IPS-18a (cell line): Measurements from ENCODE around the gene XPO4.

Experiments
- H3K27ac ChIP-seq: one replicate; pipeline ENCODE4 v1.5.1; 2013; ENCODE audit warnings: low read length
- H3K27me3 ChIP-seq: one replicate; pipeline ENCODE4 v1.6.1; 2013; ENCODE audit warnings: mild to moderate bottlenecking, low read length; ENCODE audit not compliant: control insufficient read depth, insufficient read depth
- H3K36me3 ChIP-seq: one replicate; pipeline ENCODE4 v1.6.1; 2013; ENCODE audit warnings: low read depth, low read length; ENCODE audit not compliant: control insufficient read depth
- H3K4me1 ChIP-seq: one replicate; pipeline ENCODE4 v1.6.1; 2013; ENCODE audit warnings: low read depth, low read length; ENCODE audit not compliant: control insufficient read depth
- H3K4me3 ChIP-seq: one replicate; pipeline ENCODE4 v1.5.1; 2013; ENCODE audit warnings: low read length
- H3K9ac ChIP-seq: one replicate; pipeline ENCODE4 v1.6.1; 2013; ENCODE audit warnings: mild to moderate bottlenecking, low read length, moderate library complexity
- H3K9me3 ChIP-seq: one replicate; pipeline ENCODE4 v1.6.1; 2013; ENCODE audit warnings: low read depth, low read length; ENCODE audit not compliant: control insufficient read depth

Gene XPO4

DNA sequence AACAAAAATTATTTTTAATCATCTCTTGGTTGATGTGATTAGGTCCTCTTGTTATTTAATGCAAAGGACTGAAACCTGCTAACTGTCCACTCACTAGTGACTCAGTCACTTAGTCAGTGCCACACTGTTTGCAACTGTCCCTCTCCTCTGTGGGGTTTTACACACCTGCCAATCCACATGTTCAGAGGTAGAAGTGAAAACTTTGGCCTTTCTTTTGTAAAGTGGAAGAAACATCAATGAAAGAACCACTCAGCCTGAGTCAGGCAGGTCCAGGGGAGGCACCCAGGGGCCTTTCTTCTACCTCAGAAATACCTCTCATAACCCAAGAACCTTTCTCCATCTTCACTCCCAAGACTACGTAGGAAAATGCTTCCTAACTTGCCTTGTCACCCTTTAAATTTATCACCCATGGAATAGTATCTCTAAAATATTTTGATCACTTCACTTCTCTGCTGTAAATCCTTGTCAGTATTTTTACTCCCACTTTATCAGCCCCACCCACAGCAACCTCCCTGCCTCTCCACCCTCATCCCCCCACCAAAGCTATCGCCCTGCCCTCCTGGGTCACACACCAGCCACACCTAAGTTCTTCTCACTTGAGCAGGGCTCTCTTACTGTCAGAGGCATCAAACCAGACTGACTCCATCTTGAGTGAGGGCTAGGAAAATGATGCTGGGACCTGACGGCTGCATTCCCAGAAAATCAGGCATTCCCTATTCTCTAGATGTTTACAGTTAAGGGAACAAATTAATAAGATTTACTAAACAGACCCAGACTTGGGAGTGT lies 99.2 kb downstream of the XPO4 start:
- Histone ChIP-seq H3K4me3 (no peak overlapping the region), H3K27me3 (no peaks in the 10 kb centered on the region), H3K9ac (no peak overlapping the region), H3K36me3 (peaks cover 37% of the 10 kb centered on the region), H3K27ac (no peak overlapping the region), H3K9me3 (no peaks in the 10 kb centered on the region), H3K4me1 (no peaks in the 10 kb centered on the region)

DNA sequence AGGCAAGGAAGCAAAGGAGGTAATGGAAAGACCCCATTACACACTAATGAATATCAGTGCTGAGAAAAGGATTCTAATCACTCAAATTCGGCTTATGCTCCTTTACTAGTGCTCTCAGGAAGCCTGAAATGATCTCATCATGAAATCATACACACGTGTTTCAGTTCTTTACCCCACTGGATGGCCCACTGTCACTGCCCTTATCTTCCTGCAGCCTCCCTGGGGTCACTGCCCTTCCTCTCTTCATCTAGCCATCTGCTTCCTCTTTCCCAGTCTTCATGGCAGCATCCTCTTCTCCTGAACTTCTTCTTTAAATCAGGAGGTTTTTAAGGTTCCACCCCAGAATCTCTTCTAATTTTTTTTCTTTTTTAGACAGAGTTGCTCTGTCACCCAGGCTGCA lies 100.8 kb downstream of the XPO4 start:
- Histone ChIP-seq H3K36me3 (peaks cover 28% of the 10 kb centered on the region), H3K4me1 (no peaks in the 10 kb centered on the region), H3K9ac (no peak overlapping the region), H3K4me3 (no peak overlapping the region), H3K9me3 (no peaks in the 10 kb centered on the region), H3K27me3 (no peaks in the 10 kb centered on the region), H3K27ac (no peak overlapping the region)

DNA sequence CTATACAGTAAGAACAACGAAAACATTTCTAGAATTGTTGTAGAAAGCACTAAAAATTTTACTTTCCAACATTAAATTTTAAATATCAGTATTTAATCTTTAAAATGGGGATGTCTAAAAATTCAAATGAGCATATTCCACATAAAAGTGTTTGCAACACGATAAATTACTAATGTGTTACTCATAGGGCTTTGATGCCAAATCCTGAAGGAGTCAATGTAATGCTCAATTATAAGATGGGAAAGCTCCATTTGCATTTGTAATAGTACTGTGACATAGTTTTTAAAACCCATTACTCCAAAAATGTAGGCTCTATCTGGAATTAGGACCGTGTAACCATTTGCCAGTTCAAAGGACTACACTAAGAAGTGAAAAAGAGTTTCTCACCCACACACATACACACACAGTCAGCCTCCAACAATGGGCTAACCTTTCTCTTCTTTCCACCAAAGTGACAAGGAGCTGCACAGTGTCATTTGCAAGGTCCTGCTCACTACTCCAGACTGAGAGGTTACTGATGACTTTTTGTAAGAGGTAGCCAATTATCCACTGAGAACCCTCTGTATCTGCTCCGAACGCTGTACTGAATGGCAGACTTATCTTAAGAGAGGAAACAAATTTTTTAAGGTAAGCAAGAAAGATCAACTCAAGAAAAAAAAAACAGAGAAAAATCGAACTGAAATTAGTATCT lies 102.7 kb downstream of the XPO4 start:
- no peak overlapping the region for H3K4me3 ChIP-seq
- no peak overlapping the region for H3K27ac ChIP-seq
- no peaks in the 10 kb centered on the region for H3K9me3 ChIP-seq
- H3K36me3 ChIP-seq = peaks cover 35% of the 10 kb centered on the region
- H3K4me1 ChIP-seq = no peaks in the 10 kb centered on the region
- no peak overlapping the region for H3K9ac ChIP-seq
- no peaks in the 10 kb centered on the region for H3K27me3 ChIP-seq

DNA sequence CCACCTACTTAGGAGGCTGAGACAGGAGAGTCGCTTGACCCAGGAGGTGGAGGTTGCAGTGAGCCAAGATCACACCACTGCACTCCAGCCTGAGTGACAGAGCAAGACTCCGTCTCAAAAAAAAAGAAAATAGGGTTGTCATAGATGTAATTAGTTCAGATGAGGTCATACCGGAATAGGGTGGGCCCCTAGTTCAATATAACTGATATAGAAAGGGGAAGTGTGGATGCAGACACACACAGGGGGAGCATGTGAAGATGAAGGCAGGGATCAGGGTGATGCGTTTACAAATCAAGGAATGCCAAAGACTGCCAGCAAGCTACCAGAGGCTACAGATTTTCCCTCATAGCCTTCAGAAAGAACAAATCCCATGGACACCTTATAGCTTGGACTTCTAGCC lies 104.5 kb downstream of the XPO4 start:
- Histone ChIP-seq H3K9me3 (no peaks in the 10 kb centered on the region), H3K4me3 (no peak overlapping the region), H3K27me3 (no peaks in the 10 kb centered on the region), H3K9ac (no peak overlapping the region), H3K27ac (no peak overlapping the region), H3K4me1 (no peaks in the 10 kb centered on the region), H3K36me3 (peaks cover 52% of the 10 kb centered on the region)

DNA sequence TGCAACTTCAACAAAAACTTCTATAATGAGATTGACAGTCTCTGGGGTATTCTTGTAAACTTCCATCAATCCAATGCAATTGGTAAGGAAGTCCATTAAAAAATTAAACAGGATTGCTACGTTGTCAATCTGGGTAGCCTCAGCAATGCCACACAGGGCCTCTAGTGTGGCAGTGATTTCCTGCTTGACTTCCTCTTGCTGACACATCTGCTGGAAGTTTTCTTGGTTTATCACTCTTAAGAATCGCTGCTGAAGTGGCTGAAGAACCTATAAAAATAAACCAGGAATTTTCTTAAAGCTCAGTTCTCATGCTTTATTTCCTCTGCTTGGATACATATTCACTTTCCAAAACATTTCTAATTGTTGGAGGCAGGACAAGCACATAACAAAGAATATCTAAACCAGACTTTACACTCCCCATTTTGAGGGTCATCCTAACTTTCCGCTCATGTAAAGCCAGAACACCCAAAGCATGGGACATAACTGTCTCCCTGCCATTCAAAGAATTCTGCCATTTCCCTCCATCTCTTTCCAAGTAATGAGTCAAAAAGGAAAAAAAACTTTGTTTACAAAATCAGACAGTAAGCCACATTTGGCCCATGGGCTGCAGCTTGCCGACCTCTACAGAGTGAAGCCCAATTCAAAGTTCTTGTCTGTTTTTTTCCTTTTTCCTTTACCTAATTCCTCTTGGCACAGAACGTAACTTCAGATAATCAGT lies 105.6 kb downstream of the XPO4 start:
- Histone ChIP-seq H3K36me3 (peaks cover 49% of the 10 kb centered on the region), H3K4me3 (no peak overlapping the region), H3K9ac (no peak overlapping the region), H3K27me3 (no peaks in the 10 kb centered on the region), H3K27ac (no peak overlapping the region), H3K9me3 (no peaks in the 10 kb centered on the region), H3K4me1 (no peaks in the 10 kb centered on the region)

DNA sequence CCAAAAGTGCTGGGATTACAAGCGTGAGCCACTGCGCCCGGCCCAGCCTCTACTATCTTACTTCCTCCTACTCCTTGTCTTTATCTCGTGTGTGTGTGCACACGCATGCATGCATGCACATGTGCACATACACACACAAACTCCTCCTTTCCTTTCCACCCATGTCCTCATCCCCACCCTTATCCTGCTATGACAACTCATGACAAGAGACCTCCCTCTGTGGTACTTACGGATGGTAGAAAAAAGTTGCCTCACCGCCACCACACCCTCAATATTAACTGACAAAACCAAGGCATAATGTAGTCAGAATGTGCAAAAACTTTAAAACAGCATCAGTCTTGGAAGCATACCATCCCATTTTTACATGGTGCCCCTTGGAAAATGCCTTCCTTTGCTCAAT lies 112.9 kb downstream of the XPO4 start:
- H3K27ac ChIP-seq = no peak overlapping the region
- no peak overlapping the region for H3K9ac ChIP-seq
- H3K27me3 ChIP-seq = no peaks in the 10 kb centered on the region
- no peak overlapping the region for H3K4me3 ChIP-seq
- H3K4me1 ChIP-seq = no peaks in the 10 kb centered on the region
- H3K9me3 ChIP-seq = no peaks in the 10 kb centered on the region
- H3K36me3 ChIP-seq = peaks cover 21% of the 10 kb centered on the region

DNA sequence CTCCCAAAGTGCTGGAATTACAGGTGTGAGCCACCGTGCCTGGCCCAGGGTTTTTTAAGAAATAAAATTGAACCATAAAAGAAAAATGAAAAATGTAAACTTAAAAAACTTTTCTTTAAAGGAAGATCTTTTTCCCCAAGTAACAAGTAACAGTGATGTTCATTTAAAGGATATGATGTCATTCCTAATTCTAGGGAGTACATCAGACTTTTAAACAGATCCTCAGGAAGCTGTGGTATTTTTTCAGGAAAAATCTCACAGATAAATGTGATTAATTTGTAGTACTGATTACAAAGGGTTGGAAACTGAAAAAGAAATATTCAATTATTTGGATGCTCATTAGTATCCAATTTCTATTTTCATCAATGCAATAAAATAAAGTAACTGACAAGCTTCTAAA lies 114.2 kb downstream of the XPO4 start:
- no peaks in the 10 kb centered on the region for H3K27me3 ChIP-seq
- no peak overlapping the region for H3K27ac ChIP-seq
- no peaks in the 10 kb centered on the region for H3K4me1 ChIP-seq
- H3K9me3 ChIP-seq = no peaks in the 10 kb centered on the region
- H3K9ac ChIP-seq = no peak overlapping the region
- peaks cover 14% of the 10 kb centered on the region for H3K36me3 ChIP-seq
- no peak overlapping the region for H3K4me3 ChIP-seq

DNA sequence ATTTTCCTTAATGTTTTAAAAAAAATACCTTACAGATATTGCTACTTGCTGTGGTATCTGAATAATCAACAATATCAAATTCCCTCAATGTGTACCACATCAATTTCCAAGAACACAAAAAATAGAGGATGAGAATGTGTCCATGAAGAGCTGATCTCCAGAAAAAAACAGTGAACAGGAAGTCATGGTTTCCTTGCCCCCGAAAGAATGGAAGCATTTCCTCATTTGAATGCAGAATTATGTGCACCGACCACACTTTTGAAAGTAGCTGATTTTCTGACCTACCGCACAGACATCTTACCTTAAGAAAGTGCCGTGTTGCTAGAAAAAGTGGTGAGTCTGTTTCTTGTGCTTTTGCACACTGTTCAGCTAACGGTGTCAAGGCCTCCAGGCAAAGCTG lies 115.4 kb downstream of the XPO4 start:
- Histone ChIP-seq H3K4me3 (no peak overlapping the region), H3K27ac (no peak overlapping the region), H3K27me3 (no peaks in the 10 kb centered on the region), H3K9ac (no peak overlapping the region), H3K9me3 (no peaks in the 10 kb centered on the region), H3K4me1 (no peaks in the 10 kb centered on the region), H3K36me3 (peaks cover 20% of the 10 kb centered on the region)

DNA sequence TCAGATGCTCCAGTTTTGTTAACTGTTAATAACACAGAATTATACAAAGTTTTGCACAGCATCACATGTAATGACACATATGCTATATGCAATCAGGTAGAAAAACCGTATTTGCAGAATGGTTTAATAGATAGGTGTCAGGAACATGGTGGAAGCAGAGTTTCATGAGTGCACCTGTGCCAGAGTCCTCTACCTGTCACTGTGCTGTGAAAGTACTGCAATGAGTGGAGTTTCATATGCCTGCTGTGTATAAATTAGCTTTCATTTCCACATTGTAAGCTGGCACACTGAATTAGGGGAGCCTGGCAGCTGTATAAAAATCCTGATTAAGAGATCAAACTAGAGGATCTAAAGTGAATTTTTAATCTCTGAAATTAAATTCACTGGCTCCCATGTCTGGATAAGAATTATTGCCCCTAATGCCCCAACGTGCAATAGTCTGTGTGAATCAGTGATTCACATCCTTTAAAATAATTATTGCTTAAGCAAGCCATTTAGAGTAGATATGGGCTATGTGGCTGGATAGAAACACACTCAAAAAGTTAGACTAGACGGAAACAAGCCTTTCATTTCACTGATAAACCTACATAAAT lies 120.3 kb downstream of the XPO4 start:
- H3K4me1 ChIP-seq = no peaks in the 10 kb centered on the region
- peaks cover 20% of the 10 kb centered on the region for H3K36me3 ChIP-seq
- no peak overlapping the region for H3K9ac ChIP-seq
- no peak overlapping the region for H3K27ac ChIP-seq
- H3K27me3 ChIP-seq = no peaks in the 10 kb centered on the region
- H3K4me3 ChIP-seq = no peak overlapping the region
- no peaks in the 10 kb centered on the region for H3K9me3 ChIP-seq

DNA sequence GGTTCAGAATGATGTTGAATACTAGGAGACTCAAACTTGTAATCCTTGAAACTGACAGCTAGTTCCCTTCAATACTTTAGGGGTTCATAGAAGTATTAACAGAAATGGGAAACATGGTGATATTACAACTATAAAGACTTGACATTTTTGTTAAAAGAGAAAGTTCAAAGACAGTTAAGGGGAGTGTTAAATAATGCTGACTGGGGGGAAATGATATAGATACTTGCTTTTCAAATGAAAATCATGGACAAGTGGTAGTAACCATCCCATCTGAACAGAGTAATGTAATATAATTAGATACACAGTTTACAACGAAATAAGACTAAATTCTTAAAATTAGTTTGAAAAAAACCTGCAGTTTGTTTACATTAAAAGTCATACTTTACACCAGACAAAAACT lies 122.2 kb downstream of the XPO4 start:
- Histone ChIP-seq H3K4me1 (no peaks in the 10 kb centered on the region), H3K27me3 (no peaks in the 10 kb centered on the region)

DNA sequence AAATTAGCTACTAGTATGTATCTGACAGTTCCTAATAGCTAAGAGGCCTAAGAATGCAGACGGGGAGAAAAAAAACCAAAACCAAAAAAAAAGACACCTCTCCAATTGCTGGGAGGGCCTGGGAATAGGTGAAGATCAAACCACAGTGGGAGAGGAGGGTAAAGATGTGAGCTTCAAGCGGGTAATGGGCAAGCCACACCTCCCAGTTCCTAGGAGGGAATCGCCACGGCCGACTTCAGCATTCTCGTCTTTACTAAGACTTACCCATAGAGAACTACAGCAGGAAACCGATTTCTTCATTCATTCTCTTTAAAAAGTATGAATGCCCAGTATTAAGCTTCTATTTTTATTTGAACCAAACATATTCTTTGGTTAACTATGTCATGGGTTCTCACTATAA lies 123.1 kb downstream of the XPO4 start:
- H3K36me3 ChIP-seq = peaks cover 20% of the 10 kb centered on the region
- no peaks in the 10 kb centered on the region for H3K27me3 ChIP-seq
- no peak overlapping the region for H3K9ac ChIP-seq

More for the DNA sequence above, 122.2 kb downstream of the XPO4 start:
- H3K4me3 ChIP-seq = no peak overlapping the region
- H3K36me3 ChIP-seq = peaks cover 20% of the 10 kb centered on the region
- no peak overlapping the region for H3K9ac ChIP-seq
- H3K9me3 ChIP-seq = no peaks in the 10 kb centered on the region
- H3K27ac ChIP-seq = no peak overlapping the region

More for the DNA sequence above, 123.1 kb downstream of the XPO4 start:
- H3K27ac ChIP-seq = no peak overlapping the region
- no peak overlapping the region for H3K4me3 ChIP-seq
- no peaks in the 10 kb centered on the region for H3K4me1 ChIP-seq
- H3K9me3 ChIP-seq = no peaks in the 10 kb centered on the region
